ENCODE measurements around the gene AFF3.

The AFF3 gene

GRCh38 chr2:100067784-100068183, 74.6 kb downstream of the AFF3 start:
- DNase-seq: no peak

- DNase-seq: no peak
Observed at GRCh38 chr2:100066856-100067255, 75.5 kb downstream of the AFF3 start.

- DNase-seq: no peak
Observed at GRCh38 chr2:100066246-100066645, 76.1 kb downstream of the AFF3 start.

- DNase-seq: no peak
Observed at GRCh38 chr2:100064592-100065428, 77.6 kb downstream of the AFF3 start.

- DNase-seq: no peak
Observed at GRCh38 chr2:100064165-100064564, 78.2 kb downstream of the AFF3 start.

- DNase-seq: no peak
Observed at GRCh38 chr2:100063459-100063953, 78.9 kb downstream of the AFF3 start.

- DNase-seq: no peak
Observed at GRCh38 chr2:100062336-100062735, 80.1 kb downstream of the AFF3 start.

GRCh38 chr2:100060875-100061274, 81.5 kb downstream of the AFF3 start:
- no peak for DNase-seq

GRCh38 chr2:100059638-100060037, 82.8 kb downstream of the AFF3 start:
- DNase-seq: no peak

GRCh38 chr2:100057901-100058261, 84.5 kb downstream of the AFF3 start:
- DNase-seq: peak; percentile 73

GRCh38 chr2:100054426-100054825, 88.0 kb downstream of the AFF3 start:
- DNase-seq: no peak

- DNase-seq: no peak
Observed at GRCh38 chr2:100053087-100053885, 89.1 kb downstream of the AFF3 start.

GRCh38 chr2:100052650-100053049, 89.7 kb downstream of the AFF3 start:
- DNase-seq: no peak

- DNase-seq: no peak
Observed at GRCh38 chr2:100051253-100051652, 91.1 kb downstream of the AFF3 start.

- no peak for DNase-seq
Observed at GRCh38 chr2:100050685-100051084, 91.7 kb downstream of the AFF3 start.

- no peak for DNase-seq
Observed at GRCh38 chr2:100046961-100047947, 95.1 kb downstream of the AFF3 start.

GRCh38 chr2:100045000-100045399, 97.4 kb downstream of the AFF3 start:
- DNase-seq: no peak

GRCh38 chr2:100043891-100044255, 98.5 kb downstream of the AFF3 start:
- no peak for DNase-seq

- DNase-seq: no peak
Observed at GRCh38 chr2:100043081-100043890, 99.1 kb downstream of the AFF3 start.

GRCh38 chr2:100042562-100042961, 99.8 kb downstream of the AFF3 start:
- no peak for DNase-seq

- DNase-seq: no peak
Observed at GRCh38 chr2:100041946-100042345, 100.4 kb downstream of the AFF3 start.

GRCh38 chr2:100041385-100041784, 101.0 kb downstream of the AFF3 start:
- no peak for DNase-seq

All from kidney glomerular epithelial cell (primary cell).